ENCODE measurements around the gene TEX51.

The TEX51 gene

GRCh38 chr2:126894082-126894481, 4.6 kb upstream of the TEX51 start:
- DNase-seq = no peak

GRCh38 chr2:126894585-126895182, 4.0 kb upstream of the TEX51 start:
- no peak for DNase-seq

- no peak for DNase-seq
Observed at GRCh38 chr2:126895336-126895735, 3.4 kb upstream of the TEX51 start.

GRCh38 chr2:126896471-126896870, 2.2 kb upstream of the TEX51 start:
- DNase-seq = no peak

- no peak for DNase-seq
Observed at GRCh38 chr2:126899616-126900185, 1.0 kb downstream of the TEX51 start.

- no peak for DNase-seq
Observed at GRCh38 chr2:126900646-126901319, 2.1 kb downstream of the TEX51 start.

GRCh38 chr2:126901459-126901858, 2.8 kb downstream of the TEX51 start:
- no peak for DNase-seq

GRCh38 chr2:126902152-126902835, 3.6 kb downstream of the TEX51 start:
- DNase-seq = no peak

- no peak for DNase-seq
Observed at GRCh38 chr2:126902859-126903258, 4.2 kb downstream of the TEX51 start.

GRCh38 chr2:126905991-126906390, 7.3 kb downstream of the TEX51 start:
- DNase-seq = no peak

GRCh38 chr2:126906781-126907180, 8.1 kb downstream of the TEX51 start:
- no peak for DNase-seq

- DNase-seq = no peak
Observed at GRCh38 chr2:126907671-126908070, 9.0 kb downstream of the TEX51 start.

GRCh38 chr2:126908721-126909177, 10.1 kb downstream of the TEX51 start:
- no peak for DNase-seq

- no peak for DNase-seq
Observed at GRCh38 chr2:126909366-126909765, 10.7 kb downstream of the TEX51 start.

- DNase-seq = no peak
Observed at GRCh38 chr2:126909781-126910180, 11.1 kb downstream of the TEX51 start.

GRCh38 chr2:126910637-126911036, 11.9 kb downstream of the TEX51 start:
- DNase-seq = no peak

- DNase-seq = no peak
Observed at GRCh38 chr2:126911111-126911796, 12.6 kb downstream of the TEX51 start.

GRCh38 chr2:126912201-126912600, 13.5 kb downstream of the TEX51 start:
- DNase-seq = no peak

GRCh38 chr2:126913329-126913728, 14.6 kb downstream of the TEX51 start:
- DNase-seq = no peak

GRCh38 chr2:126913881-126914615, 15.4 kb downstream of the TEX51 start:
- DNase-seq = no peak

GRCh38 chr2:126914811-126915500, 16.3 kb downstream of the TEX51 start:
- DNase-seq = no peak

- DNase-seq = no peak
Observed at GRCh38 chr2:126915903-126916302, 17.2 kb downstream of the TEX51 start.
